Right atrium auricular region (tissue), 2 donors: Measurements from ENCODE around the gene KCNMB2. TPM values are rescaled to one million over a fixed set of nuclear protein-coding genes. Genes with fewer than 3 reads are reported as not detected.

ENCODE experiments used
- DNase-seq: peaks from one replicate; pipeline ENCODE4 v3.0.0-alpha.2; 2019; ENCODE audit warnings: low spot score
- H3K27ac ChIP-seq, 2 donors: fragments of 200-600 bp; sonication (generic); 1 replicate in 1 of 2; 2 replicates in 1 of 2; pipeline ENCODE4 v1.5.1; 2016 to 2019
- H3K27me3 ChIP-seq, 2 donors: fragments of 200-600 bp; sonication (generic); one replicate each; pipeline versions ENCODE4 v1.5.1 to v1.6.0; 2017 to 2019
- H3K36me3 ChIP-seq: fragments of 200-600 bp; sonication (generic); one replicate; pipeline ENCODE4 v1.5.1; 2016
- H3K4me1 ChIP-seq, 2 donors: fragments of 200-600 bp; sonication (generic); one replicate each; pipeline versions ENCODE4 v1.5.1 to v1.6.0; 2017 to 2019
- H3K4me3 ChIP-seq, 2 donors: fragments of 200-600 bp; sonication (generic); 1 replicate in 1 of 2; 2 replicates in 1 of 2; pipeline ENCODE4 v1.5.1; 2017 to 2019; ENCODE audit warnings: mild to moderate bottlenecking in 1 of 2, moderate library complexity in 1 of 2
- H3K9me3 ChIP-seq, 2 donors: fragments of 200-600 bp; sonication (generic); one replicate each; pipeline ENCODE4 v1.5.1; 2019
- CTCF ChIP-seq, 2 donors: fragments of 200-600 bp; sonication (generic); IDR thresholded peaks; one replicate each; pipeline ENCODE4 v1.5.1; 2019; ENCODE audit warnings: antibody characterized with exemption in 2 of 2
- total RNA-seq, 2 donors: library from RNA; depleted of rRNA; stranded (reverse); fragments of >200 nt; gene quantifications; one replicate each; pipeline ENCODE4 v1.1.0, GENCODE V29; 2016

KCNMB2 gene
- total RNA-seq, 2 donors from 2014 or later: 2.8 to 18.2 TPM

- Histone ChIP-seq H3K4me3 (no peak overlapping the region), H3K27ac (peak overlapping the region in 1 of 2 donors; percentile 35), H3K9me3 (no peaks in the 10 kb centered on the region), H3K27me3 (no peaks in the 10 kb centered on the region), H3K36me3 (no peaks in the 10 kb centered on the region), H3K4me1 (peaks cover 0 to 20% of the 10 kb centered on the region in 2 donors)
- DNase-seq: no peak
- no peak for TF ChIP-seq CTCF (IDR thresholded peaks at IDR 0.05)
Measured at GRCh38 chr3:178718995-178719635, 182.9 kb downstream of the KCNMB2 start.

- Histone ChIP-seq H3K4me3 (no peak overlapping the region), H3K9me3 (no peaks in the 10 kb centered on the region), H3K36me3 (no peaks in the 10 kb centered on the region), H3K27me3 (no peaks in the 10 kb centered on the region), H3K27ac (no peak overlapping the region), H3K4me1 (peaks cover 0 to 12% of the 10 kb centered on the region in 2 donors)
- no peak for TF ChIP-seq CTCF (IDR thresholded peaks at IDR 0.05)
- no peak for DNase-seq
Measured at GRCh38 chr3:178732824-178733223, 196.6 kb downstream of the KCNMB2 start.

- Histone ChIP-seq H3K36me3 (no peaks in the 10 kb centered on the region), H3K4me3 (no peak overlapping the region), H3K4me1 (peaks cover 0 to 12% of the 10 kb centered on the region in 2 donors), H3K9me3 (no peaks in the 10 kb centered on the region), H3K27me3 (no peaks in the 10 kb centered on the region), H3K27ac (peak overlapping the region; percentile 18 to 79)
- TF ChIP-seq CTCF (IDR thresholded peaks at IDR 0.05): no peak
- no peak for DNase-seq
Measured at GRCh38 chr3:178735032-178735674, 198.9 kb downstream of the KCNMB2 start.

GRCh38 chr3:178736300-178736699 is 200.1 kb downstream of the KCNMB2 start:
- Histone ChIP-seq H3K4me1 (peaks cover 0 to 12% of the 10 kb centered on the region in 2 donors), H3K36me3 (no peaks in the 10 kb centered on the region), H3K27me3 (no peaks in the 10 kb centered on the region), H3K9me3 (no peaks in the 10 kb centered on the region), H3K27ac (peak overlapping the region; percentile 18 to 79), H3K4me3 (no peak overlapping the region)
- TF ChIP-seq CTCF (IDR thresholded peaks at IDR 0.05): no peak
- no peak for DNase-seq

- H3K4me1 ChIP-seq: peaks cover 0 to 12% of the 10 kb centered on the region in 2 donors
- H3K4me3 ChIP-seq: no peak overlapping the region
- no peaks in the 10 kb centered on the region for H3K9me3 ChIP-seq
- H3K27me3 ChIP-seq: no peaks in the 10 kb centered on the region
- H3K36me3 ChIP-seq: no peaks in the 10 kb centered on the region
- peak overlapping the region in 1 of 2 donors; percentile 33 for H3K27ac ChIP-seq
- no peak for TF ChIP-seq CTCF (IDR thresholded peaks at IDR 0.05)
- DNase-seq: no peak
Measured at GRCh38 chr3:178739720-178740119, 203.5 kb downstream of the KCNMB2 start.
